HAP-1 (cell line): ENCODE measurements around the gene ARHGEF4.

Source experiments
- DNase-seq, 2 experiments: peaks; one replicate each; pipeline ENCODE4 v3.0.0-alpha.2; 2016 to 2020; ENCODE audit warnings: low spot score in 2 of 2
- H3K27me3 ChIP-seq: fragments of 250-450 bp; sonication (Bioruptor Pico); 2 replicates; pipeline ENCODE4 v1.5.1; 2020; ENCODE audit warnings: low read depth, mild to moderate bottlenecking, moderate library complexity
- H3K36me3 ChIP-seq: fragments of 250-450 bp; sonication (Bioruptor Pico); replicated peaks from 2 replicates; pipeline ENCODE4 v1.5.1; 2020; ENCODE audit warnings: mild to moderate bottlenecking
- H3K4me1 ChIP-seq: fragments of 250-450 bp; sonication (Bioruptor Pico); 2 replicates; pipeline ENCODE4 v1.5.1; 2020; ENCODE audit warnings: mild to moderate bottlenecking
- H3K4me3 ChIP-seq: fragments of 250-450 bp; sonication (Bioruptor Pico); 2 replicates; pipeline ENCODE4 v1.5.1; 2020; ENCODE audit warnings: mild to moderate bottlenecking, moderate library complexity
- H3K9me3 ChIP-seq: fragments of 250-450 bp; sonication (Bioruptor Pico); 2 replicates; pipeline ENCODE4 v1.5.1; 2020; ENCODE audit warnings: mild to moderate bottlenecking, moderate library complexity
- in situ Hi-C: fragments of 300-500 bp; cut with MboI; formaldehyde crosslinking; loops from 3 replicates; pipeline ENCODE4 v1.14.3; 2020; ENCODE audit warnings: low sequenced_read_pairs, inconsistent platforms, mixed read lengths

Gene ARHGEF4, protein sequence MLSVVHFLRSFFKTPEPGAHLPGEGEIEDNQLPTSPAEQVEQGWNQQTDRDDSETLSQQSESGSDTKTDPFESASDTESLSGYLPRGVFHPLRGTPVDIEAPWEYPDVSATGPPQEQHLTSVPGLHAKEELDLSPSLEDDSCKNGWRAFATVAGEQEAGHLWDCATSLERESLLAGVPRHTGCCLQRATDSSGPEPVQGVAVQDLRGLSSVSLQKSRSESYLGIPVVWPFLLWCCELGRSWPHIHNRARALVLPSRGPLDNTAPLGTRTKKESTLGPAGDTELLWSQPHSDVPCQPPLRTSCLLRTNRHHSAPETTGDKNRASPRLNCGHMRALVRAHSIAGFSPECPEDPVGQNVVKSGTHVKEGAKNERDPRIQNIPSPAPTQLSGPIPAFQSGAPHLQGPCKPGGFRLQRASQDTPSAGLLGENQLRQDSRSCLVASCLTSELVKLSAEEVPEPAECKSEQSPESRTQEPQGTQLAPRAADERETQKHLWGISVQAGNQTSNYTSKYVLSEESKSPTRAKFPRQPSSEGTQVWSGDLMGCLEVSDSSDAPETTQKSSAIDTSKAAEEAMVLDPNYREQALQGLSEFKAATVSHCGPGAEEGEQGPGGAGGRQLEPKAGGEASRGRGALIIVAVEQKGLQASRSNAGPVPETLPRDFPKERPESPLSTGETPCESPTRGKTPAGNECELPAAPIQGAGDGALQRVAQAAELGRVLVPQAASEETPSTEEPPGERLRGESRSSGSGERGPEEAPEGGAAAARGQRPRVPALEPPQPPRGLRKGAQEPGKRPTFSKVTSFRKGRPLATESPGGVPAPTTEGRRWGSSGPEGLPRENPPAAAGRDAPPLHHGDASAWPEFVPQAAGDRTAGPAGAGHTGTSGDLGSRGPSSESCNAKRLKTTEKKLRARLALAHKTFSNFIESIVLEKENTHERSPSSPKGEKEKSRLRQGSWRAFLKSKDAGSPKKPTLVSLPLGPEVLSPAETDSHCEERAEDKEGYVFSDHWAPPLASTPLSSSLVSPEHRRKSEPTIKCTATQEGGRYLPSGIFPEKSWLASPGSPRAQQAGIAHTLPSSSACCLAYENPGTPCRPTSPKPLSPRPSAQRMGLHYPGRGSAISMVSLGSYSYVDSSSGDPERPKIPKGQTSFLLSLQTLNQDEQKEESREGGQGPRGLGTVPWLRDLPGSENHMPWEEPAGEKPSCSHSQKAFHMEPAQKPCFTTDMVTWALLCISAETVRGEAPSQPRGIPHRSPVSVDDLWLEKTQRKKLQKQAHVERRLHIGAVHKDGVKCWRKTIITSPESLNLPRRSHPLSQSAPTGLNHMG (N-terminal part only)

DNA sequence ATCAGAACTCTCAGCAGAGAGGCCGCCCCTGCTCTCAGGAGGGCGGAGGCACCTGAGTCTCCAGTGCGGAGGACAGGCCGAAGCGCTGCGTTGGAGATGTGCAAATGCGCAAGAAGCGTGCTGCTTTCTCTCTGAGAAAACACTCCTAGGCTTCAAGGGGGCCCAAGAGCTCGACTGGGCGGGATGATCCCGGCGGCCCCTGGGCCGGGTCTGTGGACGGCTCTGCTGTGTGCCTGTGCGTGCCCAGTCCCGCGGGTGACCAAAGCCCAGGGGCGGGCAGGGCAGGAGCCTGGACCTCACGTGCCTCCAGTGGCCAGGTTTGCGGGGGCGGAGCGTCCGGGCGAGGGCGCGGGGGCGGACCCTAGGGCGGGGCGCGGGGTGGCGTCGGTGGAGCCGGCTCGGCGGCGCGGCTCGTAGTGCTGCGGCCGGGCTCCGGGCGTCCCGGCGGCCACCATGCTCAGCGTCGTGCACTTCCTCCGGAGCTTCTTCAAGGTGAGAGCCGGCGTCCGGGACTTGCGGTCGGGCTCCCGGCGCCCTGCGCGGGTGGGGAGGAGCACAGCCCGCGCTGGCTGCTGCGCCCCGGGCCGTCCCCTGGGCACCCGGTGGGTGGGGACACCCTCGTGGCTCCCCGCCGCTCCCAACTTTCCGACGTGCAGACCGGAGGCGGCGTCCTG is at the start of gene ARHGEF4:
TSS of gene ARHGEF4 (plus strand) at position 414 of the 674 bp plus-strand sequence. CDS start at position 454, 40 bp downstream.
- Histone ChIP-seq H3K4me1 (peaks cover 3% of the 10 kb centered on the region; the same call in 1 of the 2 replicates), H3K4me3 (peak within 1 kb of the TSS; percentile 51), H3K27me3 (no peaks in the 10 kb centered on the region)

DNA sequence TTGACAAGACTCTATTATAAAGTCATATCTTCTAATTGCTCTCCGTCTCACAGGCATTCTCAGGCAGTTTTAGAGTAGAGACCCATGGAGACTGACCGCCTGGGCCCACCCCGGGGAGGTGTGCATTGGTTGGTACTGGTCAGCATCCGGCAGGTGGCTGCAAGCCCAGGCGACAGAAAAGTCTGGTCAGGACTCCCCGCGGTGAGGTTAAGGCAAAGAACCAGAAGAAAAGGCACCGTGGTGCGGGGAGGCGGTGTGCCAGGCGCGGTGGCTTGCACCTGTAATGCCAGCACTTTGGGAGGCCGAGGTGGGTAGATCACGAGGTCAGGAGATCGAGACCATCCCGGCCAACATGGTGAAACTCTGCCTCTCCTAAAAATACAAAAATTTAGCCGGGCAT is 48.9 kb upstream of the ARHGEF4 start:
- Histone ChIP-seq H3K36me3 (no peaks in the 10 kb centered on the region), H3K4me3 (no peak overlapping the region), H3K4me1 (no peaks in the 10 kb centered on the region), H3K9me3 (no peaks in the 10 kb centered on the region), H3K27me3 (no peaks in the 10 kb centered on the region)
- no peak for DNase-seq
- in situ Hi-C loops: no loop called here

More for the DNA sequence above, at the start of gene ARHGEF4:
- peak; percentile 20 to 87 for DNase-seq
- H3K36me3 ChIP-seq: no peaks in the 10 kb centered on the region
- in situ Hi-C loops: no loop called here
- no peaks in the 10 kb centered on the region for H3K9me3 ChIP-seq

DNA sequence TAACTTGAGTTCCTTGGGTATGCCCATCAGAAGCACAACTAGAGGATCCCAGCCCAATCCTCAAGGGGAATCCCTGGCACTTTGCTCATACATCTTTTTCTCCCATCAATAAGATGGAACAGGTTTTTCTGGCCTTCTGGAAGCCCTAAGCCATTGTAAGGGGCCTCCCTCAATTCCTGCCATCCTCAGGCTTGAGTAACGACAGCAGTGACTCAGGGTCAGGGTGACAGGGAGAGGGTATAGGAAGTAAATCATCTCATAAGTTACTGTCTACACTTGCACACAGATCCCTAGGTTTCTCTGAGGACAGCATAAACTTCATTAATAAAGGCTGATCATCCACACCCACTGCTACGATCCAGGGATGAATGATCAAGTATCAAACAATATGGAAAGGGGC is 46.4 kb upstream of the ARHGEF4 start:
- H3K4me3 ChIP-seq: no peak overlapping the region
- H3K36me3 ChIP-seq: no peaks in the 10 kb centered on the region
- no peaks in the 10 kb centered on the region; the same call in 1 of the 2 replicates for H3K27me3 ChIP-seq
- in situ Hi-C loops: loop anchor here (5.0 kb wide), 1 partner anchor 122 kb away; no protein-coding TSS in a partner anchor
- no peaks in the 10 kb centered on the region for H3K9me3 ChIP-seq
- DNase-seq: no peak
- no peaks in the 10 kb centered on the region for H3K4me1 ChIP-seq

DNA sequence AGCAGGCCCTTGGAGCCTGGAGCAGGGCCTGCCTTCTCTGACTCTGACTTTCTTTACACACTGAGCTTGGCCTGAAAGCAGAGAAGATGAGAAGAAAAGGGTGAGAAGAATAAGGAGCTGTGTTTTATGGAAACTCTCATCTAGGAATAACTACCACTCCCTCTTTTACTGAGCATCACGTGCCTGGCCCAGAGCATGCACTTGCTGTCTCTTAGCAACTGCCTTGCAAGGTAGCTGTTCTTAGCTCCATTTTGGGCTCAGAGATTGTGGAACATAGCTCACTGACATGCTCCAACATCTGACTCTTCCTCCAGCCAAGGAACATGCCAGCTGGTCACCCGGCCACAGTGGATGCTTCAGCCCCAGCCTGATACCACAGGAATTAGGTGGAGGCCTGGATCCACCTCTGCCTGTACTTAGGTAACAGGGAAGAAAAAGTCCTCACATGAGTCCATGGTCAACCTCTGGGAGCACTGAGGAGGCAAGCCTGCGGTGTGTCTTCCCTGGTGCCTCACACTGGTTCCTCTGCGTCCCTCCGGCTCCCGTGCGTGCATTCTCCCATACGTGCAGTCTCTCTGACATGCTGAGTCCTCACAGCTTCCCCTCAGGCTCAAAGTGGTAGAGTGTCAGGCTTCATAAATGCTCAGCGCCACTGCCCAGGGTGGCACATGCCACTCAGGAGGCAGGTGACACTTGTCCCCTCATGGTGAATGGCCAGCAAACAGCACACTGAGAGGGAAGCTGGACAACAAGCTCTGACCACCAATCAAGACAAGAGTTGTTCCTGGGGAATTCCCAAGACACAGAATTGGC is 45.7 kb upstream of the ARHGEF4 start:
- no peak for DNase-seq
- no peaks in the 10 kb centered on the region for H3K4me1 ChIP-seq
- H3K36me3 ChIP-seq: no peaks in the 10 kb centered on the region
- H3K27me3 ChIP-seq: no peaks in the 10 kb centered on the region; the same call in 1 of the 2 replicates
- in situ Hi-C loops: loop anchor here (5.0 kb wide), 1 partner anchor 121 kb away; no protein-coding TSS in a partner anchor
- no peaks in the 10 kb centered on the region for H3K9me3 ChIP-seq
- H3K4me3 ChIP-seq: no peak overlapping the region

DNA sequence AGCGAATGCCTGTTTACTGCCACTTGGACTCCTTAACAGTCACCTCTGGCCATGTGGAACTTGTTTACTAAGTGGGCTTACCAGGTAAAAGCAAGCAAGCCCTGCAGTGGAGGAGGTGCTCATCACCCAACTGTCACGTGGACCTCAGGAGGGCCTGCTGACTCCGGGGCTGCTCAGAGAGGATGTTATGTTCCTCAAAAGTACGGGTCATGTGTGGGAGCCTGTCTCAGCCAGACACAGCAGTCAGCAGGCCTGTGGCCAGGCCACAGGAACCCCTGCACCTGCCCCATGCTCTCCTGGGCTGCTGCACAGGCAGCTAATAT is 45.1 kb upstream of the ARHGEF4 start:
- H3K9me3 ChIP-seq: no peaks in the 10 kb centered on the region
- no peak overlapping the region for H3K4me3 ChIP-seq
- no peaks in the 10 kb centered on the region for H3K36me3 ChIP-seq
- no peak for DNase-seq
- no peaks in the 10 kb centered on the region; the same call in 1 of the 2 replicates for H3K27me3 ChIP-seq
- in situ Hi-C loops: loop anchor here (5.0 kb wide), 1 partner anchor 121 kb away; no protein-coding TSS in a partner anchor
- H3K4me1 ChIP-seq: no peaks in the 10 kb centered on the region

DNA sequence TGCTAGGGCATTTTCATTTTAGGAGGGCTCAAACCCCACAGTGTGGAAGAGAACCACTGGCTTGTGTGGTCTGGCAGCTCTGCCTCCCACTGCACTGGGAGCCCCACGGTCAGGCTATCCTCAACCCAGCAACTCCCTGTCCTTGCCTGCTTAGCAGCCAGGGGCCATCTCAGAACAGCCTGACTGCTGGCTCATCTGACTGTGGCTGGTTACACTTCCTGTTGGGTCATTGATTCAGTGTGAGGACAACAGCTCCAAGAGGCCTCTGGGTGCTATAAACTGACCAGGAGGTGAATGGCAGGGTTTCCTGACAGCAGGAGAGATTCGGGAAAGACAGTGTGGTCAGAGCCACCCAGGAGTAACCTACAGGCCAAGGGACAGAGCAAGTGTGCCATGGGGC is 41.3 kb upstream of the ARHGEF4 start:
- Histone ChIP-seq H3K4me3 (no peak overlapping the region), H3K9me3 (no peaks in the 10 kb centered on the region), H3K27me3 (no peaks in the 10 kb centered on the region; the same call in 1 of the 2 replicates), H3K36me3 (no peaks in the 10 kb centered on the region), H3K4me1 (peaks cover 6% of the 10 kb centered on the region; the same call in 1 of the 2 replicates)
- DNase-seq: no peak
- in situ Hi-C loops: no loop called here

DNA sequence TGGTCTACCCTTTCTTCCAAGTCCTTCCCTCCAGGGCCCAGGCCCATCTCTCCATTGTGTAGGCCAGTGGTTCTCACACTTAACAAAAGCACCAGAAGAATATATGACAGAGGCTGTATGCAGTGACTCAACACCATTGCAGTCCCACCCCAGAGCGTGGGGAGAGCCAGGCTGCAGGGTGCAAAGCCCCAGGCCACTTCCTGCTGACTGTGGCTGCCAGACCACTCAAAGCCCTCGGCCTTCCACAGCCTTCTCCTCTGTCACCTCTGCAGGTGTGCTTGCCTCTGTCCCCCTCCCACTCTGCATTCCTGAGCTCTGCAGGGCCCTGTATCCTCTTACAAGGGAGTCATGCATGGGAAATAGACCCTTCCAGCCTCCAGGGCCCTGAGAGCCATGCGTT is 40.4 kb upstream of the ARHGEF4 start:
- no peaks in the 10 kb centered on the region; the same call in 1 of the 2 replicates for H3K27me3 ChIP-seq
- H3K4me3 ChIP-seq: no peak overlapping the region
- H3K9me3 ChIP-seq: no peaks in the 10 kb centered on the region
- DNase-seq: no peak
- no peaks in the 10 kb centered on the region for H3K36me3 ChIP-seq
- H3K4me1 ChIP-seq: peaks cover 6% of the 10 kb centered on the region; the same call in 1 of the 2 replicates
- in situ Hi-C loops: no loop called here

DNA sequence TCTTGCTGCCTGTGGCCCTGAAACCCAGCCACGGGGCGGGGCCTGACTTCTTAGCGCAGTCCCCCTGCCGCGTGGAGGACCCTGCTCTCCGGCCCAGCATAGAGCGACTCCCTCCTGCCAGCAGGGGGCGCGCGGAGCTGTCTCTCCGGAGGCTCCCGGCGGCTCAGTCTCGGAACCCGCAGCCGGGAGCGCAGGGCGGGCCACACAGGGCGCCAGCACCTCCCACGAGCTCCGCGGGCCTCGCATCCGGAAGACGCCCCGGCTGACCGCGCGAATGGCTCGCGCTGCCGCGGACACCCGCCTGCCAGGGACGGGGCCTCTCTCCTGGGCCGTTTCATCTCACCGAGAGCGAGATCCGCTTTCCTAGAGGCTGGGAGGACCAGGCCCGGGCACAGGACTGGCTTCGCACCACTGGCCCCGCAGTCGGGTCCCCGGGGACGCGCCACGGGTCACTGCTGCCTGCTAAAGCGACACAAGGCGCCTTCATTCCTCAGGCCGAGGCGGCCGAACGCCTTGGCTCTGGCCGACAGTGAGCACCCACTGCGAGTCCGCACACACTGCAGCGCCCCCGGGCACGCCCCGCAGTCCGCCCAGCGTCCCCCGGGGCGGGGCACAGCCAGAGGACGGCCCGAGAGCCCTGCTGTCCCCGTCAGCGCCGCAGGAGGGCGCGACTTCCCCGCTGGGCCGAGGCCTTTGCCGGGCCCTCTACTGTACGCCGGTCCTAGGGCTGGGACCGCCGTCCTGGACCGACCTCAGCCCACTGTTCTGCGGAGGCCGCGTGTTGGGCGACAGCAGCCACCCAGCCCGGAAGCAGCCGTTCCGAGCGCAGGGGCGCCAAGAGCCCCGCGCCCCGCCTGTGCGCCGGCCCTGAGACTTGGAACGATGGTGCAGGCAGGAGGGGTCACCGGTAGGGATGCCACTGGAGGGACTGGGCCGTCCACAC is 39.0 kb upstream of the ARHGEF4 start:
- H3K36me3 ChIP-seq: no peaks in the 10 kb centered on the region
- no peaks in the 10 kb centered on the region for H3K9me3 ChIP-seq
- DNase-seq: peak; percentile 79 to 96
- no peaks in the 10 kb centered on the region; the same call in 1 of the 2 replicates for H3K27me3 ChIP-seq
- H3K4me1 ChIP-seq: peaks cover 6% of the 10 kb centered on the region; the same call in 1 of the 2 replicates
- in situ Hi-C loops: no loop called here
- H3K4me3 ChIP-seq: peak overlapping the region; percentile 68

DNA sequence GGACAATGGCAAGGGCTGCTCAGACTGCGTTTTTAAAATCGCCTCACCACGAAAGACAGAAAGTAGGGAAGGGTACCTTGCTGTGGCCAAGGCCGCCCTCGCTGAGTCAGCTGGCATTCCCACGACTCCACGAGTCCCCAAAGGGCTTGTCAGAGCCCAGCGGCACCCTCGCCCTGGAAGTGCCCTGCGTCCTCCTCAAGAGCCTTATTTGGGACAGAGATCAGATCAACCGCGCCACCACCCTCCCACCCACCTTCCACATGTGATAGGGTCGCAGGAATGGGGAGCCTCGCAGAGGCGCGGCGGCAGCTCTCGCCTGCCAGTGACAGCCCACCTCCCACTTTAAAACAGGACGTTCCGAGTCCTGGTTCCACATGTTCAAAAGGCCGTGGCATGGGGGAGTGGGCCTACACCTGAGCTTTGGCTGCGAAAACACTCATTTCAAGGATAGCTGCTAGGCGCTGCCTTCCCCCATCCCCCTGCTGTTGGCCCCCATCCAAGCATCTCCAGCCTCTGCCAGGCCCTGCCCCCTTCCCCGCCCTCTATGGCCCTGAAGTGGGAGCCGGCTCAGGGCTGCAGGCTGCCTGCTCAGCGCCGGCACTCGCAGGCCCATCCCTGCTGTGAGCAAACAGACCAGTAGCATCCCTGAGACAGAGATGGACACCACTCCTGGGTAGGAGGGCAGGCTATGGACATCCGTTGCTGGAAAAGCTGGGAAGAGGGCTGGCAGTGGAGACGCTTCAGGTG is 38.1 kb upstream of the ARHGEF4 start:
- Histone ChIP-seq H3K36me3 (no peaks in the 10 kb centered on the region), H3K4me3 (peak overlapping the region; percentile 68; the same call in 1 of the 2 replicates), H3K27me3 (no peaks in the 10 kb centered on the region), H3K4me1 (peaks cover 6% of the 10 kb centered on the region; the same call in 1 of the 2 replicates), H3K9me3 (no peaks in the 10 kb centered on the region)
- in situ Hi-C loops: no loop called here
- peak in 1 of 2 experiments; percentile 56 for DNase-seq

DNA sequence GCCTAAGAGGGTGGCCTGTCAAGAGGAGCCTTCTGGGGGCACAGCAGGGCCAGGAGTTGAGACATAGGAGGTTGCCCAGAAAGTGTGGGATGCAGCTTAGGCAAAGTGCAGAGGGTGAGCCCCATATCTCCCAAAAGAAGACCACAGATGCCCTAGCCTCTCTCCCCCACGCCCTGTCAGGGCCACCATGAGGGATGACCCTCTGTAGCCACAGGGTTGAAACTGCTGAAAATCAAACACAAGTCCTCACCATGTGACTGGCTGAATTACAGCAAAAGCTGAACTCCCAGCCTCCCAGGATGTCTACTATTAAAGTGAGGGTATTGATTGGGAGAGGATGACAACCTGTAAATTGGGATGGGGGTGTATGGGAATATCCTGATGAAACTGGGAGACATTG is 37.4 kb upstream of the ARHGEF4 start:
- no peaks in the 10 kb centered on the region for H3K9me3 ChIP-seq
- H3K27me3 ChIP-seq: no peaks in the 10 kb centered on the region
- H3K4me3 ChIP-seq: no peak overlapping the region
- no peak for DNase-seq
- peaks cover 6% of the 10 kb centered on the region; the same call in 1 of the 2 replicates for H3K4me1 ChIP-seq
- no peaks in the 10 kb centered on the region for H3K36me3 ChIP-seq
- in situ Hi-C loops: no loop called here

DNA sequence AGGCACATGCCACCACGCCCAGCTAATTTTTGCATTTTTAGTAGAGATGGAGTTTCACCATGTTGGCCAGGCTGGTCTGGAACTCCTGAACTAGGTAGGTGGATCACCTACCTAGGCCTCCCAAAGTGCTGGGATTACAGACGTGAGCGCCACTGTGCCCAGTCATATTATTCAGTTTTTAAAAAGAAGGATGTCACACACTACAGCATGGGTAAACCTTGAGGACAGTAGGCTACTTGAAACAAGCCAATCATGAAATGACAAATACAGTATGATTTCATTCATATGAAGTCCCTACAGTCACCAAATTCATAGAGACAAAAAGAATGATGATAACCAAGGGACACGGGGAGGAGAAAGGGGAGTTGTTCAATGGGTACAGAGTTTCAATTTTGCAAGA is 31.1 kb upstream of the ARHGEF4 start:
- in situ Hi-C loops: no loop called here
- H3K27me3 ChIP-seq: no peaks in the 10 kb centered on the region
- peaks cover 5% of the 10 kb centered on the region; the same call in 1 of the 2 replicates for H3K4me1 ChIP-seq
- DNase-seq: no peak
- H3K36me3 ChIP-seq: no peaks in the 10 kb centered on the region
- no peaks in the 10 kb centered on the region for H3K9me3 ChIP-seq
- H3K4me3 ChIP-seq: no peak overlapping the region
